K562 (cell line): ENCODE results near the gene NRSN2. TPM values are rescaled to one million over a fixed set of nuclear protein-coding genes. Genes with fewer than 3 reads are reported as not detected.

ENCODE experiments used
- BRD4 ChIP-seq: fragments of 200-600 bp; sonication (generic); IDR thresholded peaks from 2 replicates; pipeline ENCODE4 v1.6.1; 2017; ENCODE audit warnings: inconsistent platforms
- ERF ChIP-seq: fragments of 450-650 bp; formaldehyde crosslinking; IDR thresholded peaks from 2 replicates; pipeline ENCODE4 v1.4.0; 2020; ENCODE audit warnings: mild to moderate bottlenecking, mixed read lengths
- GTF2A2 ChIP-seq: IDR thresholded peaks from 2 replicates; pipeline ENCODE4 v1.6.1; 2016; ENCODE audit warnings: mild to moderate bottlenecking, missing genetic modification characterization, missing compliant biosample characterization
- HNRNPUL1 ChIP-seq: fragments of 200-400 bp; formaldehyde crosslinking; IDR thresholded peaks from 2 replicates; pipeline ENCODE4 v1.6.1; 2017; ENCODE audit warnings: low read length
- NFE2 ChIP-seq: IDR thresholded peaks from 2 replicates; pipeline ENCODE4 v1.6.1; 2014; ENCODE audit warnings: antibody characterized with exemption, low read depth
- NR2C2 ChIP-seq, 2 experiments: fragments of 200-800 bp in 1 of 2; sonication (Bioruptor generic) in 1 of 2; sonication (generic) in 1 of 2; formaldehyde crosslinking in 1 of 2; IDR thresholded peaks; 2 replicates each; pipeline versions ENCODE4 v1.6.1 to v1.8.0; 2016 to 2022; ENCODE audit warnings: mild to moderate bottlenecking in 1 of 2, missing compliant biosample characterization in 1 of 2, missing genetic modification characterization in 1 of 2, missing genetic modification reagents in 1 of 2
- PCBP2 ChIP-seq: fragments of 200-400 bp; formaldehyde crosslinking; IDR thresholded peaks from 2 replicates; pipeline ENCODE4 v1.6.1; 2018; ENCODE audit warnings: low read length, low read depth, mild to moderate bottlenecking, moderate library complexity; ENCODE audit not compliant: poor library complexity, severe bottlenecking
- RBM17 ChIP-seq: fragments of 200-400 bp; formaldehyde crosslinking; IDR thresholded peaks from 2 replicates; pipeline ENCODE4 v1.6.1; 2017; ENCODE audit warnings: low read depth, mild to moderate bottlenecking, low read length, borderline replicate concordance
- SP1 ChIP-seq: sonication (generic); formaldehyde crosslinking; IDR thresholded peaks from 2 replicates; pipeline ENCODE4 v1.8.1; 2022; ENCODE audit warnings: mild to moderate bottlenecking, missing genetic modification reagents
- SREBF1 ChIP-seq: fragments of 150-350 bp; IDR thresholded peaks from 2 replicates; pipeline ENCODE4 v1.6.1; 2014; ENCODE audit warnings: antibody characterized with exemption, low read depth, low read length, borderline replicate concordance
- ZNF785 ChIP-seq: fragments of 250-450 bp; sonication (Bioruptor Pico); IDR thresholded peaks from 2 replicates; pipeline ENCODE4 v1.4.0; 2020; ENCODE audit warnings: mild to moderate bottlenecking
- ZNF79 ChIP-seq: fragments of 250-450 bp; sonication (Bioruptor Pico); IDR thresholded peaks from 2 replicates; pipeline ENCODE4 v1.4.0; 2020; ENCODE audit warnings: low read depth, mild to moderate bottlenecking, moderate library complexity
- polyA plus RNA-seq, 8 experiments: library from polyadenylated mRNA; depleted of rRNA in 4 of 8; stranded (reverse) in 5 of 8; unstranded in 3 of 8; fragments of >200 nt; fragmentation: Nextera tagmentation in 2 of 8; fragmentation: Illumina TruSeq in 1 of 8; extraction: Ambion mirVana in 2 of 8; extraction: Trizol in 1 of 8; gene quantifications; 2 replicates each; pipeline versions ENCODE4 v1.2.1 to v1.2.3, GENCODE V29; 2011 to 2014; ENCODE audit warnings: inconsistent platforms in 1 of 8, missing spikeins in 1 of 8
- total RNA-seq, 7 experiments: library from RNA; depleted of rRNA in 6 of 7; stranded (reverse); fragments of >200 nt in 6 of 7; fragmentation: Illumina TruSeq in 2 of 7; extraction: Trizol in 2 of 7; gene quantifications; 2 replicates each; pipeline versions ENCODE4 v1.2.1 to v1.2.3, GENCODE V29; 2011 to 2021; ENCODE audit warnings: low replicate concordance in 1 of 7
- TF ChIP-seq, protein P1 (sequence below): fragments of 250-450 bp; sonication (Bioruptor Pico); IDR thresholded peaks from 2 replicates; pipeline ENCODE4 v1.5.0; 2021; ENCODE audit warnings: mild to moderate bottlenecking, borderline replicate concordance
- TF ChIP-seq, protein P2 (sequence below): fragments of 450-650 bp; formaldehyde crosslinking; conservative IDR thresholded peaks from 2 replicates; pipeline ENCODE4 v1.4.0; 2022; ENCODE audit warnings: mild to moderate bottlenecking, missing genetic modification characterization
- TF ChIP-seq, protein P3 (sequence below): fragments of 250-450 bp; sonication (Bioruptor Pico); IDR thresholded peaks from 2 replicates; pipeline ENCODE4 v1.8.0; 2021; ENCODE audit warnings: mild to moderate bottlenecking, moderate library complexity
- TF ChIP-seq, protein P4 (sequence below): fragments of 250-450 bp; sonication (Bioruptor Pico); IDR thresholded peaks from 2 replicates; pipeline ENCODE4 v1.8.0; 2022; ENCODE audit warnings: inconsistent platforms, mild to moderate bottlenecking, moderate library complexity, borderline replicate concordance
- TF ChIP-seq, protein P5 (sequence below): sonication (generic); formaldehyde crosslinking; IDR thresholded peaks from 2 replicates; pipeline ENCODE4 v1.8.0; 2022; ENCODE audit warnings: missing genetic modification reagents, mild to moderate bottlenecking, borderline replicate concordance

NRSN2 gene
- total and polyA plus RNA-seq, 9 of the 15 experiments (the other 6 are each of a cell fraction or from before 2014, with no cell fraction given), result 7.5 to 29.7 (median 11.1) TPM

DNA sequence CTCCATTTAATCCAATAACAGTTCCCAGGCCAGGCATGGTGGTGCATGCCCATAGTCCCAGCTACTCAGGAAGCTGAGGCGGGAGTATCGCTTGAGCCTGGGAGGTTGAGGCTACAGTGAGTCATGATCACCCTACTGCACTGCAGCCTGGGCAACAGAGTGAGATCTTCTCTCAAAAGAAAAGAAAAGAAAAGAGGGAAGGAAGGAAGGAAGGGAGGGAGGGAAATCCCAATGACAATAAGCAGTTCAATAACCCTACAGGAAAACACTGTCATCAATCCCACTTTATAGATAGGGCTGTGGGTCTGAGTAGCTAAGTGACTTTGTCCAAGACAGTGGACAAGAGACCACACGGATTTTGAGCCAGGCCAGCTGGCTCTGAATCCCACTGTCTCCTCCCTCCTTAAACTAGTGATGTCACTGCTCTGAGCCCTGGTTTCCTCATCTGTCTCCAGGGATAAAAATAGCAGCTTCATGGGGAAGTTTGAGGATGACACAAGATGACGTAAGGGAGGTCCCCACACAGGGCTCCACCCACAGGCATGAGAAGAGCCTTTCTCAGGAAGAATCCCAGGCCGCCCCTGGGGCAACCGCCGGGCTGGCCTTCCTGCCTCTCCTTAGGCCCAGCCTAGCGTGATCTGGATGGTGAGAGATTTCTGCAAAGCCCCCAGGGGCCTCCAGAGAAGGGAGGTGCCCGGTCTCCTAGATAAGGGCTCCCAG, 26.4 kb downstream of the NRSN2 start (continued):
- TF ChIP-seq, protein P1, sequence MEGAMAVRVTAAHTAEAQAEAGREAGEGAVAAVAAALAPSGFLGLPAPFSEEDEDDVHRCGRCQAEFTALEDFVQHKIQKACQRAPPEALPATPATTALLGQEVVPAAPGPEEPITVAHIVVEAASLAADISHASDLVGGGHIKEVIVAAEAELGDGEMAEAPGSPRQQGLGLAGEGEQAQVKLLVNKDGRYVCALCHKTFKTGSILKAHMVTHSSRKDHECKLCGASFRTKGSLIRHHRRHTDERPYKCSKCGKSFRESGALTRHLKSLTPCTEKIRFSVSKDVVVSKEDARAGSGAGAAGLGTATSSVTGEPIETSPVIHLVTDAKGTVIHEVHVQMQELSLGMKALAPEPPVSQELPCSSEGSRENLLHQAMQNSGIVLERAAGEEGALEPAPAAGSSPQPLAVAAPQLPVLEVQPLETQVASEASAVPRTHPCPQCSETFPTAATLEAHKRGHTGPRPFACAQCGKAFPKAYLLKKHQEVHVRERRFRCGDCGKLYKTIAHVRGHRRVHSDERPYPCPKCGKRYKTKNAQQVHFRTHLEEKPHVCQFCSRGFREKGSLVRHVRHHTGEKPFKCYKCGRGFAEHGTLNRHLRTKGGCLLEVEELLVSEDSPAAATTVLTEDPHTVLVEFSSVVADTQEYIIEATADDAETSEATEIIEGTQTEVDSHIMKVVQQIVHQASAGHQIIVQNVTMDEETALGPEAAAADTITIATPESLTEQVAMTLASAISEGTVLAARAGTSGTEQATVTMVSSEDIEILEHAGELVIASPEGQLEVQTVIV (CRISPR knock-in tag), result no peak
- TF ChIP-seq, protein P2, sequence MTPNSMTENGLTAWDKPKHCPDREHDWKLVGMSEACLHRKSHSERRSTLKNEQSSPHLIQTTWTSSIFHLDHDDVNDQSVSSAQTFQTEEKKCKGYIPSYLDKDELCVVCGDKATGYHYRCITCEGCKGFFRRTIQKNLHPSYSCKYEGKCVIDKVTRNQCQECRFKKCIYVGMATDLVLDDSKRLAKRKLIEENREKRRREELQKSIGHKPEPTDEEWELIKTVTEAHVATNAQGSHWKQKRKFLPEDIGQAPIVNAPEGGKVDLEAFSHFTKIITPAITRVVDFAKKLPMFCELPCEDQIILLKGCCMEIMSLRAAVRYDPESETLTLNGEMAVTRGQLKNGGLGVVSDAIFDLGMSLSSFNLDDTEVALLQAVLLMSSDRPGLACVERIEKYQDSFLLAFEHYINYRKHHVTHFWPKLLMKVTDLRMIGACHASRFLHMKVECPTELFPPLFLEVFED (CRISPR knock-in tag), result peak; percentile 63; the same call in 1 of the 2 replicates
- no peak for TF ChIP-seq RBM17
- TF ChIP-seq ZNF79 (CRISPR knock-in tag), result no peak
- TF ChIP-seq NFE2, result peak; percentile 31; the same call in 1 of the 2 replicates
- peak; percentile 56; the same call in 1 of the 2 replicates for TF ChIP-seq BRD4
- no peak for TF ChIP-seq SREBF1
- no peak for TF ChIP-seq ZNF785 (CRISPR knock-in tag)
- TF ChIP-seq, protein P3, sequence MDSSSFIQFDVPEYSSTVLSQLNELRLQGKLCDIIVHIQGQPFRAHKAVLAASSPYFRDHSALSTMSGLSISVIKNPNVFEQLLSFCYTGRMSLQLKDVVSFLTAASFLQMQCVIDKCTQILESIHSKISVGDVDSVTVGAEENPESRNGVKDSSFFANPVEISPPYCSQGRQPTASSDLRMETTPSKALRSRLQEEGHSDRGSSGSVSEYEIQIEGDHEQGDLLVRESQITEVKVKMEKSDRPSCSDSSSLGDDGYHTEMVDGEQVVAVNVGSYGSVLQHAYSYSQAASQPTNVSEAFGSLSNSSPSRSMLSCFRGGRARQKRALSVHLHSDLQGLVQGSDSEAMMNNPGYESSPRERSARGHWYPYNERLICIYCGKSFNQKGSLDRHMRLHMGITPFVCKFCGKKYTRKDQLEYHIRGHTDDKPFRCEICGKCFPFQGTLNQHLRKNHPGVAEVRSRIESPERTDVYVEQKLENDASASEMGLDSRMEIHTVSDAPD (CRISPR knock-in tag), result no peak
- no peak for TF ChIP-seq HNRNPUL1
- TF ChIP-seq PCBP2, result no peak
- peak; percentile 75 for TF ChIP-seq SP1 (CRISPR knock-in tag)
- TF ChIP-seq, protein P4, sequence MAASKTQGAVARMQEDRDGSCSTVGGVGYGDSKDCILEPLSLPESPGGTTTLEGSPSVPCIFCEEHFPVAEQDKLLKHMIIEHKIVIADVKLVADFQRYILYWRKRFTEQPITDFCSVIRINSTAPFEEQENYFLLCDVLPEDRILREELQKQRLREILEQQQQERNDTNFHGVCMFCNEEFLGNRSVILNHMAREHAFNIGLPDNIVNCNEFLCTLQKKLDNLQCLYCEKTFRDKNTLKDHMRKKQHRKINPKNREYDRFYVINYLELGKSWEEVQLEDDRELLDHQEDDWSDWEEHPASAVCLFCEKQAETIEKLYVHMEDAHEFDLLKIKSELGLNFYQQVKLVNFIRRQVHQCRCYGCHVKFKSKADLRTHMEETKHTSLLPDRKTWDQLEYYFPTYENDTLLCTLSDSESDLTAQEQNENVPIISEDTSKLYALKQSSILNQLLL (CRISPR knock-in tag), result no peak
- TF ChIP-seq, protein P5, sequence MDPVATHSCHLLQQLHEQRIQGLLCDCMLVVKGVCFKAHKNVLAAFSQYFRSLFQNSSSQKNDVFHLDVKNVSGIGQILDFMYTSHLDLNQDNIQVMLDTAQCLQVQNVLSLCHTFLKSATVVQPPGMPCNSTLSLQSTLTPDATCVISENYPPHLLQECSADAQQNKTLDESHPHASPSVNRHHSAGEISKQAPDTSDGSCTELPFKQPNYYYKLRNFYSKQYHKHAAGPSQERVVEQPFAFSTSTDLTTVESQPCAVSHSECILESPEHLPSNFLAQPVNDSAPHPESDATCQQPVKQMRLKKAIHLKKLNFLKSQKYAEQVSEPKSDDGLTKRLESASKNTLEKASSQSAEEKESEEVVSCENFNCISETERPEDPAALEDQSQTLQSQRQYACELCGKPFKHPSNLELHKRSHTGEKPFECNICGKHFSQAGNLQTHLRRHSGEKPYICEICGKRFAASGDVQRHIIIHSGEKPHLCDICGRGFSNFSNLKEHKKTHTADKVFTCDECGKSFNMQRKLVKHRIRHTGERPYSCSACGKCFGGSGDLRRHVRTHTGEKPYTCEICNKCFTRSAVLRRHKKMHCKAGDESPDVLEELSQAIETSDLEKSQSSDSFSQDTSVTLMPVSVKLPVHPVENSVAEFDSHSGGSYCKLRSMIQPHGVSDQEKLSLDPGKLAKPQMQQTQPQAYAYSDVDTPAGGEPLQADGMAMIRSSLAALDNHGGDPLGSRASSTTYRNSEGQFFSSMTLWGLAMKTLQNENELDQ (CRISPR knock-in tag), result no peak
- TF ChIP-seq ERF (CRISPR knock-in tag), result no peak
- no peak for TF ChIP-seq GTF2A2 (tag)
- TF ChIP-seq NR2C2 (CRISPR knock-in tag; IDR thresholded peaks at IDR 0.05), result no peak
- TF ChIP-seq NR2C2 (tag; IDR thresholded peaks at IDR 0.05), result no peak; the same call in 1 of the 2 replicates
